RPMI8226 (cell line): Measurements from ENCODE around the gene LRBA.
A peak's percentile ranks its signal among the peaks of the same experiment; 100 is the strongest.

Experiments
- DNase-seq: peaks from one replicate; pipeline ENCODE4 v3.0.0-alpha.2; 2015

Gene LRBA

GRCh38 chr4:150302553-150302952, 712.5 kb downstream of the LRBA start:
- DNase-seq: no peak

GRCh38 chr4:150299816-150300215, 715.3 kb downstream of the LRBA start:
- DNase-seq: no peak

DNA sequence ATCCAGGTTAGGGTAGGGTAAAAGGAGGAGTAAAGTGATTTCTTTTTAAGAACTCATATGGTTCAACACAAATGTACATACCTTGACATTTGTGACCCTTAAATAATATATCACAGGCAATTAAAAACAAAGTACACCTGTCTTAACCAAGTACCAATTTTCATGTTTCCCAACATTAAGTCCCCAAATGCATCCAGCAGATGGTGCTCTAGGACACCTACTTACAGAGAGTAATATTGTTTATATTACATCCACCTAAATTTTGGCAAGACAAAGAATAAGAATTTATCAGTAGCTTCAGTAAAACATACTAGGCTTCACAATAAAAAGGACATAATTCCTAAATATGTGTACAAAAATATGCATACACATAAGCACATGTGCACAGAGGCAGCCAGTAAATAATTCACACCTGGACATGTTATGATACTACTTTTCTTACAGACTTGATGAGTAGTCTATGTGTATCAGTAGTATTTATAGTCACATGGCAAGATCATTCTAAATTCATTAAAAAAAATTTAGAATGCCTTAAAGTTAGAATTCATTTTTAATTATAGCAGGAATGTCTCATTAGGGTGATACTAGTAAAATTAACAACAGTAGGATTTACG, 717.1 kb downstream of the LRBA start:
- peak; percentile 37 for DNase-seq

DNA sequence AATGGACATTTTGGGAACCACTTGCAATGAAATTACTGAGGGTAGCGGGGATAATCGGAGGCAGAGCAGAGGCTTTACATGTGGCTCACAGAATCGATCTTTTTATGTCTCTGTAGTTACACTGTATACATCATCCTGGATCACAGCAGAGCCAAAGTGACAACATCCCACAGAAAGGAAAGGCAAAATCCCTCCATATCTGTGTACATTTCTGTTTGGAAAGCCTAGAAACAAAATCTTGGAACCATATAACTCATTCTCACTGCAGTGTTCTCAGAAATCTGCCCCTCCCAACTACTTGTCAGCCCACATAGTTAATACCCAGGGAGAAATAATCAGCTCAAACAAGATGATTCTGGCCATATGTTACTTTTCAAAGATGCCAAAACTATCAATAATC, 725.2 kb downstream of the LRBA start:
- no peak for DNase-seq

DNA sequence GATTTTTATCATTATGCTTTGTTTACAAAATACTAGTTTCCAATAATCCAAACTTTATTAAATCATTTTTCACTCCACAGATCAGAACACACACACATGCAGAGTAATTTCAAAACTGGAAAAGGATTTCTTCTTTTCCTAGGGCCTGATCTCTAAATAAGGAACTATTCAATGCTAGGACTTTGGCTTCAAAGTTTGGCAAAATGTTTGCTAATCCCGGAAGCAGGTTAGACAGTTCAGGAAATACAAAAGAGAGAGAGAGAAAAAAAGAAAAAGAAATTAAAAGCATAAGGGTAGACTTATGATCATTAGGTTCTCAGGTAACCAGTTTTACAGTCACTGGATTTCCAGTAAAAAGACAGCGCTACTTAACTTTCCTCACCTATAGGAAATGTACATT, 725.9 kb downstream of the LRBA start:
- no peak for DNase-seq

- no peak for DNase-seq
Measured at GRCh38 chr4:150286656-150287055, 728.4 kb downstream of the LRBA start.

DNA sequence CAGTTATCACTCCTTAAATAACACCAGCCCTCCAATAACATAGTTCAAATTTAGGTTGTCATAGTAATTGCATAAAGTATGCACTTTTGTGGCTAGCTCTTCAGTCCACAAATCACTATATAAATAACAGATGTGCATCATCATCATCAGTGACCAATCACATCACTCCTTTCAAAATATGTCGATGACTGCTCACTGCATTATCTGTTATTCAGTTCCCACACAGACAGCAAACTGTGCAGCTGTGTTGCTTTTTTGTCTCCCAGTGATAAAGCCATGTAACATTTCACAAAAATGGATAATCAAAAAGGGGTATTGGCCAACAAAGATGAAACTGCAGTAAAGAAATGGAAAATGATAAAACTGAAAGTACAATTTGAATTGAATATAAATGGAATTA, 731.4 kb downstream of the LRBA start:
- DNase-seq: no peak

DNA sequence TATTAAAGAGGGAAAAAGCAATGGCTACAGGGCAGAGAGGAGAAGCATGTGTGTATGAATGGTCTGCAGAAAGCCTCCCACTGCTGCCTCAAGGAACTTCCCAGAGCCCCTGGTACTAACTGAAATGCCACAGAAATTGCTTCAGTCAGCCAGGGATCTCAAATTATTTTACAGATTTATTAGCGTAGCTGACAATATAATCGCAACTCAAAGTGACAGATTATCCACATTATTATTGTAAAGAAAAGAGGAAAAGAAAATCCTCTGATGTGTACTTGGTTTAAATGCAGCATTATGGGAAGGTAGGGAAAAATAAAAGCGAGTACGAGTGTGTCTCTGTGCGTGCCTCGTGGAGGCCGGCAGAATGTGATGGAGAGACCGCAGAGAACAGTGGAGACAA, 734.1 kb downstream of the LRBA start:
- no peak for DNase-seq

GRCh38 chr4:150280081-150280895, 734.8 kb downstream of the LRBA start:
- DNase-seq: no peak

DNA sequence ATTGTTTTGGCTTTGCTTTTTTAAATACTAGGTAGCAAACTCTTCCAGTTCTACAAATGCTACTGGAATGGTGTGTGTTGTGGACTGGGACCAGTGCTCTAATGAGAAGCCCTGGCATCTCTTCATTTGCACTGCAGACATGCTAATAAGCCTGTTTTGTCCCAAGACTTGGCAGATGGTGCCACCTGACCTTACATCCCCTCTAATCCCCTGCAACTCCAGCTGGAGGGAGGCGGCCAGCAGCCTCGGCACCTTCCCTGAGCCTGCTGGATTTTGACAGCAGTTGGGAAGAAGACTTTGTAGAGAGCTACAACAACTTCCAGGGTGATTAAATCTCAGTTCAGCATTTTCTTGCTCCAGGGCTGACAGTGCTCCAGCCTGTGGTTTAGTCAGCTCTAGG, 736.9 kb downstream of the LRBA start:
- DNase-seq: no peak

DNA sequence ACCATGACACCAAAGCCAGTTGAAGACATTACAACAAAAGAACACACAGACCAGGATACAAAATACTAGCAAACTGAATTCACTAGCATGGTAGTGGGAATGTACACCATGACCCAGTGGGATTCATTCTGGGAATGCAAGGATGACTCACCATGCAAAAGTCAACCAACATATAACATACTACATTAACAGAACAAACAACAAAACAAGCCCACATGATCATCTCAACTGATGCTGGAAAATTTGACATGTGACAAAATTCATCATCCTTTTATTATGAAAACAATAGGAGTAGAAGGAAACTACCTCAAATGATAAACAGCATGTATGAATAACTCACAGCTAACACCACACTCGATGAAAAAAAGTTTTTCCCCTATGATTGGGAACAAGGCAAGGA, 746.6 kb downstream of the LRBA start:
- no peak for DNase-seq

- no peak for DNase-seq
Measured at GRCh38 chr4:150265806-150266205, 749.3 kb downstream of the LRBA start.

GRCh38 chr4:150264595-150265161, 750.4 kb downstream of the LRBA start:
- no peak for DNase-seq

DNA sequence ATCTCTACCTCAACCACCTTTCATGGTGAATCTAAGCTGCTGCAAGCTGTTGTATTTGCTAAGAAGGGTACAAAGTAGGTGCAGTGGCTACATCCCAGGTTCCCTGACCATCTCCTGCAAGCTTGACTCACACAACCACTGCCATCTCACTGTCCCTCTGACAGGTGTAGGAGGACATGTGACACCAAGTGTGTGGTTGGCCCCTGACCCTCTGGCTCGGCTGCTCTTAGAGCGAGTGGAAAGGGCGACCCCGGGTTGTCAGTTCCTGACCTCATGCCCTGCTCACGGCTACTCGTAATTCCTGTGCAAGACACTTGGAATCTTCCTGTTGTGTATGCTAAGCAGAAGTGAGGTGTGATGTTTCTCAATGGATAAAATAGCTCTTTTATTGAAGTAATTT, 752.5 kb downstream of the LRBA start:
- DNase-seq: no peak

GRCh38 chr4:150261571-150261970, 753.5 kb downstream of the LRBA start:
- DNase-seq: no peak

DNA sequence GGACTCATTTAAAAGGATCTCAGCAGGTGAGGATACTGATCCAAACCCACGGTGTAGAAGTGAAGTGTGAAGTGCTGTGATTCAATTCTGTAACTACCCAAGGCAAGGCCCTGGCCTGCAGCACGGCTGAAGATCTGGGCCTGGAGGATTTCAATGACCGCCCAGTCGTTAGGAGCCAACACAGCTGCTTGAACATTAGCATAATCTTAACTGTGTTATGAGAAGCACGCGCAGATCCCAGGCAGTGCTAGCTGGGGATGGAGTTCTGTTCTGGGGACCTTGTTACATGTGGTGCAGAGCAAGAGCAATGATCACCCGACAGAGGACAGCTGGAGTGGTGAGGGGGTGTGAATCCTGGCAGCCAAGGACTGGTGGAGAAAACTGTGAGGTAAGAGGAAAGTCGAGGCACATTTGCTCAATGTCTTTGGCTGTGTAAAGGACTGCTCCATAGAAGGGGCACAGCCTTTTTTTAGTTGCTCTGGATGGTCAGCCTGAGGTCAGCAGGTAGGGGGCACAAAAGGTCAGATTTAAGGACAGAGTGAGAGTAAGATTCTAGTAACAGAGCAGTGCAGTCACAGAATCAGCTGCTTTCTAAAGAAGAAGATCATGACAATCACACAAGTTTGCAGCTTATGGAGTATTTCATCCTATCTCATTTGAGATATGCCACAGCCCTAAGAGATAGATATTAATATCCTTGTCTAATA, 755.1 kb downstream of the LRBA start:
- DNase-seq: no peak

DNA sequence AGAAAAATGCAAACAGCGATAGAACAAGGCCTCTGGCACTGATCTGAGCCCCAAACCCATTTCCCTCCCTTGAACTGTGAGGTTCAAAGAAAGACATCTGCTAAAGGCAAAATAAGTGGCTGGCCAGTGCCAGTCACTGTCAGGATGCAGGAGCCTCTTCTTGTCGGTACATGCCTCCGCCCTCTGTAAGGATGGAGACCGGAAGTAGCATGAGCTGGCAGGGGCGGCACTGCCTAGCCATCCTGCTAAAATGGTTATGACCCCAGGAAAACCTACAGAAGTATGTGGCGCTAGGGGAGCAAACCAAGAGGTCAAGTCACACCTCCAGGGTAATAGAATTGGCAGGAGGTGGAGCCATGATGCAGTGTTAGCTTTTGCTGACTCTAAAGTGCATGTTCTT, 756.5 kb downstream of the LRBA start:
- no peak for DNase-seq

DNA sequence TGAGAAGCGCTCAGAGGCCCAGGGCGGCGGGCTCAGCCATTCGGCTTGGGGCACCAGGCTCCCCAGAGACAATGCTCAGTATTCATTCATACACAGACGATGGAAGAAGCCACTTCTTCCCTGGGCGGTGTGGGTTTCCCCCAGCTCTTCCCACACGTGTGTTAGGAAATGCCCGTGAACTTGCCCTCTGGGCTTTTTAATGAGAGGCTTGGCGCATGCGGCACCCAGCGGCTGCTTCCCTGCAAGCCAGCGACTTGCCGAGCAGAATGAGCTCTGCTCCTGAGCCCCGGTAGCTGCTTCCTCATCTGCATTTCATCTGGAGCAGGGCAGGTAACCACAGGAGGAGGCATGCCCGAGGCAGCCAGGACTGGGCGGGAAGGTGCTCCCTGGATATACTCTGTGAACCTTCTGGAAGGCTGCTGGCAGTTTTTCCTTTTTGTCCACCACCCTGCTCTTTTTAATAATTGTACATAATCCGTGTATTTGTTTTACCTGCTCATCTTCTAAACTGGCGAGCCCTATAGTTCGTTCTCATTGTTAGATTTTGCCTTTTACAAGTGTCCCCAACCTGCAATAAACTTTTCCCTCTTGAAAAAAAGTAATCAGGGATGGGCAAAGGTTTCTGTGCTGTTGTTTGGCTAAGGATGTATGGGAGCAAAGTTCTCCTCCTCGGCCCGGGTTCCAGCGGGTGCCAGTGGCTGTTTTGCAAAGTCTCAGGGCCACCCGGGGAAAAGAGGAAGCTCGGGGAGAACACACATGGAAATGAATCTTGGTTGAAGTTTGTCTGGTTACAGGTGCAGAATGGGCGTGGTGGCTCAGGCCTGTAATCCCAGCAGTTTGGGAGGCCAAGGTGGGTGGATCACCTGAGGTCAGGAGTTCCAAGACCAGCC, 758.0 kb downstream of the LRBA start:
- DNase-seq: no peak

GRCh38 chr4:150256225-150256620, 758.9 kb downstream of the LRBA start:
- DNase-seq: no peak

- DNase-seq: no peak
Measured at GRCh38 chr4:150255610-150256224, 759.4 kb downstream of the LRBA start.

DNA sequence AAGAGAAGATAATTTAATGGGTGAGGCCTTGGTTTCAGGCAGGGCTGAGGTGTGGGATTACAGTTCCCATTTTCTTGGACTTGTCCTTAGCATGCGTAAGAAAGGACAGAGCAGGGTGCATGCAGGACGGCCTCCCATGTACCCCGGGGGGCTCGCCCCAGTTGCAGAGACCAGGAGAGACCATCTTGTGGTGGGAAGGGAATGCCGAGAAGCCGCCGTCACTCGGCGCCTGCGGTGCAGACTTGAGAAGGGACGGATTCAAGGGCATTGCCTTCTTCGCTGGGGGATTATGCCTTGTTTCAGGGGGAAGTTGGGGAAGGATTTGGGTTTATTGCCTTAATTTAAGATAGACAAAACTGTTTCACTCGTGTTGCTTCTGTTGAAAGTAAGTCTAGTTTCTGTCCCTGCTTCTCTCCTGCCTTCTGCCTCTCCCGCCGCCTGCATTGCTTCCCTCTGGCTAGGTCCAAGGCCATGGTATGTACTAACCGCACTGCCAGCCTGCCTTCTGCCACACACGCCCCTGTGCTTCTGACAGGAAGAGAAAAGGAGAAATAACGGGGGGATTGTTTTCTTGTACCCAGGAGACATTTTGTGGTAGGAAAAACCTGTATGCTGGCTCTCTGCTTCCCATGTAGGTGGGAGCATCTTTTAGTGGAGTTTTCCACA, 761.0 kb downstream of the LRBA start:
- no peak for DNase-seq

GRCh38 chr4:150253416-150253815, 761.7 kb downstream of the LRBA start:
- no peak for DNase-seq
